ENCODE results near the gene SECTM1.

Gene SECTM1

GRCh38 chr17:82372249-82373071, 38.9 kb upstream of the SECTM1 start:
- Histone ChIP-seq H3K9ac (no peak overlapping the region), H3K36me3 (ENCODE audit: insufficient read depth) (no peaks in the 10 kb centered on the region), H3K27me3 (ENCODE audit: insufficient read depth, low read depth) (no peaks in the 10 kb centered on the region), H4K20me1 (ENCODE audit: insufficient read depth) (no peaks in the 10 kb centered on the region), H3K4me1 (ENCODE audit: low read depth, poor library complexity, severe bottlenecking) (peaks cover 29% of the 10 kb centered on the region), H3K4me3 (IDR thresholded peaks at IDR 0.05; ENCODE audit: insufficient read depth, low read depth, low read length) (no peak overlapping the region), H3K27ac (no peak overlapping the region), H3K79me2 (ENCODE audit: insufficient read depth, low read depth) (no peaks in the 10 kb centered on the region), H3K4me2 (no peak overlapping the region), H2AFZ (ENCODE audit: low read depth) (no peak overlapping the region)
- TF ChIP-seq, protein P1, sequence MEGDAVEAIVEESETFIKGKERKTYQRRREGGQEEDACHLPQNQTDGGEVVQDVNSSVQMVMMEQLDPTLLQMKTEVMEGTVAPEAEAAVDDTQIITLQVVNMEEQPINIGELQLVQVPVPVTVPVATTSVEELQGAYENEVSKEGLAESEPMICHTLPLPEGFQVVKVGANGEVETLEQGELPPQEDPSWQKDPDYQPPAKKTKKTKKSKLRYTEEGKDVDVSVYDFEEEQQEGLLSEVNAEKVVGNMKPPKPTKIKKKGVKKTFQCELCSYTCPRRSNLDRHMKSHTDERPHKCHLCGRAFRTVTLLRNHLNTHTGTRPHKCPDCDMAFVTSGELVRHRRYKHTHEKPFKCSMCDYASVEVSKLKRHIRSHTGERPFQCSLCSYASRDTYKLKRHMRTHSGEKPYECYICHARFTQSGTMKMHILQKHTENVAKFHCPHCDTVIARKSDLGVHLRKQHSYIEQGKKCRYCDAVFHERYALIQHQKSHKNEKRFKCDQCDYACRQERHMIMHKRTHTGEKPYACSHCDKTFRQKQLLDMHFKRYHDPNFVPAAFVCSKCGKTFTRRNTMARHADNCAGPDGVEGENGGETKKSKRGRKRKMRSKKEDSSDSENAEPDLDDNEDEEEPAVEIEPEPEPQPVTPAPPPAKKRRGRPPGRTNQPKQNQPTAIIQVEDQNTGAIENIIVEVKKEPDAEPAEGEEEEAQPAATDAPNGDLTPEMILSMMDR (conservative IDR thresholded peaks at IDR 0.05; ENCODE audit: low read depth, low read length): no peak

GRCh38 chr17:82371333-82372248, 38.0 kb upstream of the SECTM1 start, which contains the start of gene UTS2R:
Gene UTS2R, plus strand, starts transcription at chr17:82371765. Its CDS starts 2,560 bp downstream, at chr17:82374325.
- Histone ChIP-seq H3K36me3 (ENCODE audit: insufficient read depth) (no peaks in the 10 kb centered on the region), H2AFZ (ENCODE audit: low read depth) (peak within 1 kb of the TSS; percentile 100), H3K79me2 (ENCODE audit: insufficient read depth, low read depth) (no peaks in the 10 kb centered on the region), H3K4me3 (IDR thresholded peaks at IDR 0.05; ENCODE audit: insufficient read depth, low read depth, low read length) (no peak within 1 kb of the TSS), H3K9ac (peak within 1 kb of the TSS; percentile 71), H3K27me3 (ENCODE audit: insufficient read depth, low read depth) (no peaks in the 10 kb centered on the region), H3K4me2 (peak within 1 kb of the TSS; percentile 99), H3K27ac (peak within 1 kb of the TSS; percentile 83), H3K4me1 (ENCODE audit: low read depth, poor library complexity, severe bottlenecking) (peaks cover 37% of the 10 kb centered on the region), H4K20me1 (ENCODE audit: insufficient read depth) (no peaks in the 10 kb centered on the region)
- TF ChIP-seq, protein P1 (conservative IDR thresholded peaks at IDR 0.05; ENCODE audit: low read depth, low read length): no peak

DNA sequence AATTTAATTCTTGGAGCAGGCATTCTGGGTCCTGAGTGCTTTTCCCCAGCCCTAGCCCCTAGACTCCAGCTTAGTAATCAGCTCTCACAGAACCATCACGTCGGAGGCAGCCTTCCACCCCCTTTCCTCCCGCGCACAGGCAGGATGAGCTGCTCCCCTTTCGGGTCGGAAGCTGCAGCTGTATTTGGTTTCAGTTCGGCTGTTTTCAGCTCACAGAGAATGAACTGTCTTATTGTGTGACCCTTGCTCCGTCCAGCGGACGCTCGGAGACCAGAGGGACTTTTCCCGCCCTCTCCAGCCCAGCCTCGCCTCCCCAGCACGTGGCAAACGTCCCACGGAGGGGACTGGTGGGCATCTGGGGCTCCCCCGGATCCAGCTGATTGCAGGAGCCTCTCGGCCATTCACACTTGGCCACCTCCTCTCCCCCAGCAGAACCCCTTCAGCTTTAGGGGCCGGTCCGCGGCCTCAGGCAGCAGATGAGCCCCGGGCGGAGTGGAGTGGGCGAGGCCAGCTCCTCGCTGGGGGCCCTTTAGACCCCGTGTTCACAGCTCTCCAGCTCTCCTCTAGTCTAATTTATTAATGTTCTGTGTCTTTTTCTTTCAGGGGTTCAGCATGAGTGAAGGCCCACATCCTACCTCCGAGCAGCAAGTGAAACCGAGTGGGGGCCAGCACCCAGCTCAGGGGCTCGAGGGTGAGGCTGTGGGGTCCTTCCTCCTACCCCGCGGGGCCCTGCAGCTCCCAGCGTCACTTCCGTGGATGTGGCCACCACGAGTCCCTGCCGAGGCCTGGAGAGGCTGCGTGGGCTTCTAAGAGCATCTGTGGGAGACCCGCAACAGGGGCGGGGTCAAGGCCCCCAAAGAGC, 37.1 kb upstream of the SECTM1 start:
- peak overlapping the region; percentile 99 for H3K4me2 ChIP-seq
- H3K4me1 ChIP-seq (ENCODE audit: low read depth, poor library complexity, severe bottlenecking): peaks cover 46% of the 10 kb centered on the region
- H3K36me3 ChIP-seq (ENCODE audit: insufficient read depth): no peaks in the 10 kb centered on the region
- TF ChIP-seq, protein P1 (conservative IDR thresholded peaks at IDR 0.05; ENCODE audit: low read depth, low read length): no peak
- no peaks in the 10 kb centered on the region for H3K27me3 ChIP-seq (ENCODE audit: insufficient read depth, low read depth)
- H3K4me3 ChIP-seq (IDR thresholded peaks at IDR 0.05; ENCODE audit: insufficient read depth, low read depth, low read length): no peak overlapping the region
- no peaks in the 10 kb centered on the region for H4K20me1 ChIP-seq (ENCODE audit: insufficient read depth)
- no peaks in the 10 kb centered on the region for H3K79me2 ChIP-seq (ENCODE audit: insufficient read depth, low read depth)
- peak overlapping the region; percentile 83 for H3K27ac ChIP-seq
- H3K9ac ChIP-seq: peak overlapping the region; percentile 71
- peak overlapping the region; percentile 100 for H2AFZ ChIP-seq (ENCODE audit: low read depth)

DNA sequence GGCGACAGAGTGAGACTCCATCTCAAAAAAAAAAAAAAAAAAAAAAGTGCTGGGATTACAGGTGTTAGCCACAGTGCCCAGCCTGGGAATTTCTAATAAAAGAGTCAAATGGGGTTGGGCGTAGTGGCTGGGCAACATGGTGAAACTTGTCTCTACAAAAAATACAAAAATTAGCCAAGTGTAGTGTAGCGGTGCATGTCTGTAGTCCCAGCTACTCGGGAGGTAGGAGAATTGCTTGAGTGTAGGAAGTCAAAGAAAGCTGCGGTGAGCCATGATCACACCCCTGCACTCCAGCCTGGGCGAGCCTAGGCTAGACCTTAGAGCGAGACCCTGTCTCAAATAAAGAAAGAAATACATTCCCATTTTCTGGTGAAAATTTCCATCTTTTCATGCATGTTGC, 35.6 kb upstream of the SECTM1 start:
- H3K36me3 ChIP-seq (ENCODE audit: insufficient read depth): no peaks in the 10 kb centered on the region
- H3K4me2 ChIP-seq: no peak overlapping the region
- no peaks in the 10 kb centered on the region for H4K20me1 ChIP-seq (ENCODE audit: insufficient read depth)
- no peaks in the 10 kb centered on the region for H3K79me2 ChIP-seq (ENCODE audit: insufficient read depth, low read depth)
- no peak overlapping the region for H2AFZ ChIP-seq (ENCODE audit: low read depth)
- TF ChIP-seq, protein P1 (conservative IDR thresholded peaks at IDR 0.05; ENCODE audit: low read depth, low read length): no peak
- no peak overlapping the region for H3K4me3 ChIP-seq (IDR thresholded peaks at IDR 0.05; ENCODE audit: insufficient read depth, low read depth, low read length)
- no peaks in the 10 kb centered on the region for H3K27me3 ChIP-seq (ENCODE audit: insufficient read depth, low read depth)
- peaks cover 52% of the 10 kb centered on the region for H3K4me1 ChIP-seq (ENCODE audit: low read depth, poor library complexity, severe bottlenecking)
- no peak overlapping the region for H3K9ac ChIP-seq
- H3K27ac ChIP-seq: no peak overlapping the region

All from KMS-11 (cell line).